SH-SY5Y (cell line): ENCODE measurements around the gene PCNX1.

Source experiments
- GATA2 ChIP-seq: IDR thresholded peaks from 2 replicates; pipeline ENCODE4 v1.6.1; 2011; ENCODE audit warnings: mild to moderate bottlenecking, low read depth, low read length
- GATA3 ChIP-seq: IDR thresholded peaks from 2 replicates; pipeline ENCODE4 v1.6.1; 2011; ENCODE audit warnings: low read depth, mild to moderate bottlenecking, low read length, moderate library complexity

GRCh38 chr14:71076462-71077092, 169.3 kb downstream of the PCNX1 start:
- no peak for TF ChIP-seq GATA2
- TF ChIP-seq GATA3, result no peak
